ENCODE measurements around the gene RAPH1. TPM values are rescaled to one million over a fixed set of nuclear protein-coding genes. Genes with fewer than 3 reads are reported as not detected.
"Not testable (repeated sequence)": the region's sequence is repeated elsewhere in the genome, so short reads cannot be mapped to it uniquely, and the experiment has no call there.

Gene RAPH1
- total RNA-seq, 2 donors from 2014 or later: 7.7 to 9.0 TPM

GRCh38 chr2:203429643-203430042 lies 105.5 kb downstream of the RAPH1 start:
- H3K27ac Mint-ChIP-seq; H3K9me3 Mint-ChIP-seq; ATAC-seq; H3K36me3 Mint-ChIP-seq; DNase-seq (ENCODE audit: low spot score in 2 of 2): not testable (repeated sequence)

GRCh38 chr2:203427061-203427460 lies 108.0 kb downstream of the RAPH1 start:
- Mint-ChIP-seq H3K27ac (no peak overlapping the region), H3K9me3 (no peaks in the 10 kb centered on the region), H3K36me3 (peaks cover 5 to 11% of the 10 kb centered on the region in 2 donors)
- no peak for DNase-seq (ENCODE audit: low spot score in 2 of 2)
- ATAC-seq: no peak

GRCh38 chr2:203418271-203418670 lies 116.8 kb downstream of the RAPH1 start:
- DNase-seq (ENCODE audit: low spot score in 2 of 2) (no peak), ATAC-seq (no peak)
- Mint-ChIP-seq H3K9me3 (peaks cover 5 to 9% of the 10 kb centered on the region in 2 donors), H3K36me3 (peaks cover 27 to 35% of the 10 kb centered on the region in 2 donors), H3K27ac (no peak overlapping the region)

GRCh38 chr2:203413796-203414195 lies 121.3 kb downstream of the RAPH1 start:
- Mint-ChIP-seq H3K9me3 (peaks cover 5 to 9% of the 10 kb centered on the region in 2 donors), H3K27ac (no peak overlapping the region), H3K36me3 (peaks cover 22 to 26% of the 10 kb centered on the region in 2 donors)

GRCh38 chr2:203412546-203413331 lies 122.4 kb downstream of the RAPH1 start:
- no peak for DNase-seq (ENCODE audit: low spot score in 2 of 2)
- Mint-ChIP-seq H3K9me3 (peaks cover 1 to 2% of the 10 kb centered on the region in 2 donors), H3K36me3 (peaks cover 13 to 18% of the 10 kb centered on the region in 2 donors), H3K27ac (no peak overlapping the region)
- peak in 1 of 2 donors; percentile 40 for ATAC-seq

More at GRCh38 chr2:203413796-203414195, 121.3 kb downstream of the RAPH1 start:
- ATAC-seq (no peak), DNase-seq (ENCODE audit: low spot score in 2 of 2) (no peak)

- H3K36me3 Mint-ChIP-seq: peaks cover 9 to 23% of the 10 kb centered on the region in 2 donors
- no peaks in the 10 kb centered on the region for H3K9me3 Mint-ChIP-seq
- DNase-seq (ENCODE audit: low spot score in 2 of 2) (no peak), ATAC-seq (no peak)
- H3K27ac Mint-ChIP-seq: no peak overlapping the region
These were observed 127.6 kb downstream of the RAPH1 start for GRCh38 chr2:203407496-203407895.

- ATAC-seq (no peak), DNase-seq (ENCODE audit: low spot score in 2 of 2) (no peak)
- no peak overlapping the region for H3K27ac Mint-ChIP-seq
- H3K9me3 Mint-ChIP-seq: no peaks in the 10 kb centered on the region
- H3K36me3 Mint-ChIP-seq: peaks cover 9 to 23% of the 10 kb centered on the region in 2 donors
These were observed 130.1 kb downstream of the RAPH1 start for GRCh38 chr2:203404996-203405395.

GRCh38 chr2:203400805-203401585 lies 134.1 kb downstream of the RAPH1 start:
- H3K27ac Mint-ChIP-seq: no peak overlapping the region
- ATAC-seq (no peak), DNase-seq (ENCODE audit: low spot score in 2 of 2) (no peak)
- H3K9me3 Mint-ChIP-seq: peaks cover 0 to 3% of the 10 kb centered on the region in 2 donors
- peaks cover 9 to 17% of the 10 kb centered on the region in 2 donors for H3K36me3 Mint-ChIP-seq

- H3K36me3 Mint-ChIP-seq: peaks cover 9 to 15% of the 10 kb centered on the region in 2 donors
- no peak for ATAC-seq
- no peak for DNase-seq (ENCODE audit: low spot score in 2 of 2)
- H3K9me3 Mint-ChIP-seq: peaks cover 0 to 3% of the 10 kb centered on the region in 2 donors
- no peak overlapping the region for H3K27ac Mint-ChIP-seq
These were observed 136.1 kb downstream of the RAPH1 start for GRCh38 chr2:203399031-203399430.

GRCh38 chr2:203396667-203397066 lies 138.4 kb downstream of the RAPH1 start:
- ATAC-seq: no peak
- Mint-ChIP-seq H3K27ac (no peak overlapping the region), H3K36me3 (peaks cover 9 to 14% of the 10 kb centered on the region in 2 donors), H3K9me3 (peaks cover 0 to 3% of the 10 kb centered on the region in 2 donors)
- DNase-seq (ENCODE audit: low spot score in 2 of 2): no peak

- Mint-ChIP-seq H3K36me3 (peaks cover 9 to 14% of the 10 kb centered on the region in 2 donors), H3K9me3 (peaks cover 0 to 3% of the 10 kb centered on the region in 2 donors), H3K27ac (no peak overlapping the region)
- ATAC-seq (no peak), DNase-seq (ENCODE audit: low spot score in 2 of 2) (no peak)
These were observed 139.2 kb downstream of the RAPH1 start for GRCh38 chr2:203395858-203396257.

- no peak for DNase-seq (ENCODE audit: low spot score in 2 of 2)
- Mint-ChIP-seq H3K9me3 (peaks cover 0 to 3% of the 10 kb centered on the region in 2 donors), H3K27ac (no peak overlapping the region), H3K36me3 (peaks cover 9 to 14% of the 10 kb centered on the region in 2 donors)
- ATAC-seq: no peak
These were observed 140.4 kb downstream of the RAPH1 start for GRCh38 chr2:203394519-203395227.

- DNase-seq (ENCODE audit: low spot score in 2 of 2); H3K36me3 Mint-ChIP-seq; H3K9me3 Mint-ChIP-seq; H3K27ac Mint-ChIP-seq; ATAC-seq: not testable (repeated sequence)
These were observed 146.9 kb downstream of the RAPH1 start for GRCh38 chr2:203388153-203388552.

- DNase-seq (ENCODE audit: low spot score in 2 of 2): no peak
- H3K27ac Mint-ChIP-seq: no peak overlapping the region
- ATAC-seq: no peak
- H3K36me3 Mint-ChIP-seq: peaks cover 0 to 4% of the 10 kb centered on the region in 2 donors
- no peaks in the 10 kb centered on the region for H3K9me3 Mint-ChIP-seq
These were observed 152.1 kb downstream of the RAPH1 start for GRCh38 chr2:203383038-203383437.

GRCh38 chr2:203379156-203379555 lies 155.9 kb downstream of the RAPH1 start:
- Mint-ChIP-seq H3K27ac (no peak overlapping the region), H3K9me3 (no peaks in the 10 kb centered on the region), H3K36me3 (no peaks in the 10 kb centered on the region)
- no peak for ATAC-seq
- no peak for DNase-seq (ENCODE audit: low spot score in 2 of 2)

- H3K9me3 Mint-ChIP-seq: no peaks in the 10 kb centered on the region
- no peaks in the 10 kb centered on the region for H3K36me3 Mint-ChIP-seq
- DNase-seq (ENCODE audit: low spot score in 2 of 2): no peak
- H3K27ac Mint-ChIP-seq: no peak overlapping the region
- no peak for ATAC-seq
These were observed 158.9 kb downstream of the RAPH1 start for GRCh38 chr2:203376173-203376572.

GRCh38 chr2:203372706-203373105 lies 162.4 kb downstream of the RAPH1 start:
- not testable (repeated sequence) for H3K9me3 Mint-ChIP-seq; H3K36me3 Mint-ChIP-seq; H3K27ac Mint-ChIP-seq; ATAC-seq; DNase-seq (ENCODE audit: low spot score in 2 of 2)

All from activated naive CD4-positive, alpha-beta T cell treated with anti-CD3 and anti-CD28 coated beads, Interleukin-2, amount 50 U/mL, for 72 hours (primary cell).